ENCODE measurements around the gene DEGS2. TPM values are rescaled to one million over a fixed set of nuclear protein-coding genes. Genes with fewer than 3 reads are reported as not detected.
A peak's percentile ranks its signal among the peaks of the same experiment; 100 is the strongest.

Gene DEGS2
- total RNA-seq, 1 donor from 2014 or later = 0.93 TPM

GRCh38 chr14:100150932-100151587 is 8.4 kb downstream of the DEGS2 start:
- DNase-seq (ENCODE audit: low spot score) = no peak
- ATAC-seq = no peak

- no peak for ATAC-seq
- DNase-seq (ENCODE audit: low spot score) = no peak
Observed at GRCh38 chr14:100149851-100150611, 9.4 kb downstream of the DEGS2 start.

GRCh38 chr14:100148837-100149731 is 10.4 kb downstream of the DEGS2 start:
- DNase-seq (ENCODE audit: low spot score) (no peak), ATAC-seq (no peak)

GRCh38 chr14:100147691-100148464 is 11.6 kb downstream of the DEGS2 start:
- DNase-seq (ENCODE audit: low spot score) = no peak
- ATAC-seq = no peak

GRCh38 chr14:100147181-100147631 is 12.2 kb downstream of the DEGS2 start:
- no peak for DNase-seq (ENCODE audit: low spot score)
- ATAC-seq = no peak

- DNase-seq (ENCODE audit: low spot score) = no peak
- ATAC-seq = no peak
Observed at GRCh38 chr14:100146531-100147091, 12.8 kb downstream of the DEGS2 start.

- DNase-seq (ENCODE audit: low spot score) (no peak), ATAC-seq (no peak)
Observed at GRCh38 chr14:100145682-100146464, 13.6 kb downstream of the DEGS2 start.

- DNase-seq (ENCODE audit: low spot score) (peak; percentile 61), ATAC-seq (peak; percentile 81)
Observed at GRCh38 chr14:100144996-100145646, 14.3 kb downstream of the DEGS2 start.

- peak; percentile 32 for ATAC-seq
- no peak for DNase-seq (ENCODE audit: low spot score)
Observed at GRCh38 chr14:100144645-100144995, 14.8 kb downstream of the DEGS2 start.

- no peak for DNase-seq (ENCODE audit: low spot score)
- no peak for ATAC-seq
Observed at GRCh38 chr14:100143934-100144333, 15.5 kb downstream of the DEGS2 start.

- no peak for ATAC-seq
- DNase-seq (ENCODE audit: low spot score) = no peak
Observed at GRCh38 chr14:100143523-100143922, 15.9 kb downstream of the DEGS2 start.

GRCh38 chr14:100142073-100143040 is 17.1 kb downstream of the DEGS2 start:
- ATAC-seq (peak; percentile 2), DNase-seq (ENCODE audit: low spot score) (no peak)

GRCh38 chr14:100141098-100141497 is 18.3 kb downstream of the DEGS2 start:
- no peak for DNase-seq (ENCODE audit: low spot score)
- ATAC-seq = no peak

GRCh38 chr14:100140452-100141078 is 18.9 kb downstream of the DEGS2 start:
- ATAC-seq = no peak

GRCh38 chr14:100138955-100139354 is 20.5 kb downstream of the DEGS2 start:
- DNase-seq (ENCODE audit: low spot score) (no peak), ATAC-seq (no peak)

More at GRCh38 chr14:100140452-100141078, 18.9 kb downstream of the DEGS2 start:
- DNase-seq (ENCODE audit: low spot score) = no peak

GRCh38 chr14:100138082-100138787 is 21.2 kb downstream of the DEGS2 start:
- ATAC-seq = no peak
- no peak for DNase-seq (ENCODE audit: low spot score)

- ATAC-seq (no peak), DNase-seq (ENCODE audit: low spot score) (no peak)
Observed at GRCh38 chr14:100137173-100137572, 22.3 kb downstream of the DEGS2 start.
